Measurements from ENCODE around the gene RACK1. TPM values are rescaled to one million over a fixed set of nuclear protein-coding genes. Genes with fewer than 3 reads are reported as not detected.
A peak's percentile ranks its signal among the peaks of the same experiment; 100 is the strongest.

The RACK1 gene
- total and polyA plus RNA-seq, 2 of the 8 experiments (the other 6 are each of a cell fraction or from before 2014, with no cell fraction given) = 2,589 to 7,971 TPM

DNA sequence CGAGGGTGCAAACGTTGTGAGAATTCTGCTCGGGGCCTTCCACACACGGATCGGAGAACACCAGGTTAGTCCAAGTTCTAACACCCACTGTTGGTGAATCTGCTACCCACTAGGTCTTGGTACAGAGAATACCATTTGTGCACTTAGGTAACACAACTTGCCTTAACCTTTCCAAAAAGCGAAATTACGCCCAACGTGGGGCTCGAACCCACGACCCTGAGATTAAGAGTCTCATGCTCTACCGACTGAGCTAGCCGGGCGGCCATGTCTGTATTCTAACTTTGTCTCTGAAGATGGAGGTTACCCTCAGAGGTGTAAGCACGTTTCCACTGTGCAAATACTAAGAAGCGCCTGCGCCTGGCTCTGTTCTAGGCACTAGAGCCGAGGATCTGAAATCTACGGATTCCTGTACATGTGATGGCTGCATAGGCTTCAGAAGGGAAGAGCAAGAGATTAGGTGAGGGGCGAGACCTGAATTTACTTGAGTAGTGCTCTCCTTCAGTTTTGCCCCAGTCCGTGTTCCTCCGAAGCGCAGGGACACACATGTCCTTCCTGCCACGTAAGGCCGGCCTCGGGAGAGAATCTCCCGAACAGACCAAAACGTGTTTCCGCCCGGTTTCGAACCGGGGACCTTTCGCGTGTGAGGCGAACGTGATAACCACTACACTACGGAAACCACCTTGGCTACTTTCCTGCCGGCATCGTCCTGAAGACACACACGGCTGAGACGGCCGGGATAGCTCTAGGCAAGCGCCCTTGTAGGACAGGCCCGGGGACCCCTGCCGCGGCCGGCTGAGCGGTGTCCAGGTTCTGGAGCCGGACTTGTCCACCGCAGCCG is 21.7 kb downstream of the RACK1 start (continued):
- TF ChIP-seq SIN3A (conservative IDR thresholded peaks at IDR 0.05 in 1 of 2, IDR thresholded peaks at IDR 0.05 in 1 of 2; ENCODE audit: low read depth in 1 of 2, low read length in 2 of 2) = peak; percentile 18 to 53; a peak in 1 of 4 replicates
- TF ChIP-seq JUN (IDR thresholded peaks at IDR 0.05; ENCODE audit: low read depth, low read length) = no peak
- TF ChIP-seq BCL11A (IDR thresholded peaks at IDR 0.05; ENCODE audit: low read depth in 2 of 2, low read length in 2 of 2) = no peak
